ENCODE results near the gene SUCLG2. TPM values are rescaled to one million over a fixed set of nuclear protein-coding genes. Genes with fewer than 3 reads are reported as not detected.

The SUCLG2 gene
- total RNA-seq, 4 donors from 2014 or later: 38.7 to 42.9 (median 41.3) TPM

GRCh38 chr3:67656614-67657013 lies 2.2 kb upstream of the SUCLG2 start:
- WGBS, 2 donors: 86% methylated on average over 2 of the region's 2 CpGs
- no peak for DNase-seq (ENCODE audit: low spot score in 2 of 2)
- no peak overlapping the region for H3K4me3 ChIP-seq (ENCODE audit: low read depth, poor library complexity, severe bottlenecking)
- TF ChIP-seq POLR2A (IDR thresholded peaks at IDR 0.05): no peak
- TF ChIP-seq, protein P1, sequence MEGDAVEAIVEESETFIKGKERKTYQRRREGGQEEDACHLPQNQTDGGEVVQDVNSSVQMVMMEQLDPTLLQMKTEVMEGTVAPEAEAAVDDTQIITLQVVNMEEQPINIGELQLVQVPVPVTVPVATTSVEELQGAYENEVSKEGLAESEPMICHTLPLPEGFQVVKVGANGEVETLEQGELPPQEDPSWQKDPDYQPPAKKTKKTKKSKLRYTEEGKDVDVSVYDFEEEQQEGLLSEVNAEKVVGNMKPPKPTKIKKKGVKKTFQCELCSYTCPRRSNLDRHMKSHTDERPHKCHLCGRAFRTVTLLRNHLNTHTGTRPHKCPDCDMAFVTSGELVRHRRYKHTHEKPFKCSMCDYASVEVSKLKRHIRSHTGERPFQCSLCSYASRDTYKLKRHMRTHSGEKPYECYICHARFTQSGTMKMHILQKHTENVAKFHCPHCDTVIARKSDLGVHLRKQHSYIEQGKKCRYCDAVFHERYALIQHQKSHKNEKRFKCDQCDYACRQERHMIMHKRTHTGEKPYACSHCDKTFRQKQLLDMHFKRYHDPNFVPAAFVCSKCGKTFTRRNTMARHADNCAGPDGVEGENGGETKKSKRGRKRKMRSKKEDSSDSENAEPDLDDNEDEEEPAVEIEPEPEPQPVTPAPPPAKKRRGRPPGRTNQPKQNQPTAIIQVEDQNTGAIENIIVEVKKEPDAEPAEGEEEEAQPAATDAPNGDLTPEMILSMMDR (IDR thresholded peaks at IDR 0.05): no peak
- intact Hi-C loops (cut with DNase I; ENCODE audit: low total_unique reads): no loop called here

- DNase-seq (ENCODE audit: low spot score in 2 of 2): peak; percentile 16 to 86
- 86 to 89% methylated on average over 24 of the region's 24 CpGs for WGBS, 2 donors
Observed at GRCh38 chr3:67655364-67656121, 1.1 kb upstream of the SUCLG2 start.

GRCh38 chr3:67654844-67655177 lies 399 bp upstream of the SUCLG2 start:
- TF ChIP-seq POLR2A (IDR thresholded peaks at IDR 0.05): no peak
- TF ChIP-seq, protein P1 (IDR thresholded peaks at IDR 0.05): no peak
- WGBS, 2 donors: 17 to 28% methylated on average over 10 to 11 of the region's 11 CpGs
- peak overlapping the region; percentile 87 for H3K4me3 ChIP-seq (ENCODE audit: low read depth, poor library complexity, severe bottlenecking)
- intact Hi-C loops (cut with DNase I; ENCODE audit: low total_unique reads): no loop called here
- no peak for DNase-seq (ENCODE audit: low spot score in 2 of 2)

More at GRCh38 chr3:67655364-67656121, 1.1 kb upstream of the SUCLG2 start:
- H3K4me3 ChIP-seq (ENCODE audit: low read depth, poor library complexity, severe bottlenecking): no peak overlapping the region
- intact Hi-C loops (cut with DNase I; ENCODE audit: low total_unique reads): no loop called here
- no peak for TF ChIP-seq POLR2A (IDR thresholded peaks at IDR 0.05)
- TF ChIP-seq, protein P1 (IDR thresholded peaks at IDR 0.05): no peak

DNA sequence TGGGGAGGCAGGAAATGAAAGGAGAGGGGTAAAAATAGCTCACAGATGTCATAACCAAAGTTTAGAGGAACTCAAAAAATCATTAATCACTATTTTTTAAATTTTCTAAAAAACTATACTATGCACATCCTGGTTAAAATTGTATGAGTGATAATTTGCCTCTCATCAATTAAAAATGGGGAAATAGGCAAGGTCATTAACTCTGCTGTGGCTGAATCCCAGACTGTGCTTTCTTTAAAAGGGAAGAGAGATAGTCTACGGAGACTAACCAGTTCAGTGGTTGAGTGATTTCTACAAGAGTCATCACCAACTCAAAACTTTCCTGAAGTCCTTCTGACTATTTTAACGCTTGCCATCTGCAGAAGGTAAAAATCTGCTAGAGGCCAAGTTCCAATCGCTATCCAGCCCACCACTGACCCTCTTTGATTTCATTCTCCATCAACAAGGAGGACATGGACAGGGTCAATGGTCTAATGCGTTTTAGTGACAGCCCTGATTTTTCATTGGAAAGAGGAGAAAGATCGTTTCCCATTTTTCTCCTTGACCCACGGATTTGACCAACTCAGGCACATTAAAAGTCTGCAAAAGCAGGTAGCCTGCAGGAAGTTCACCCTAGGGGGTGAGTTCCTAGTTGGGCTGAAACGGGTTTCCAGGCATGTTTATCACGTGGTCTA lies 850 bp downstream of the SUCLG2 start:
- DNase-seq (ENCODE audit: low spot score in 2 of 2): no peak
- peak overlapping the region; percentile 87 for H3K4me3 ChIP-seq (ENCODE audit: low read depth, poor library complexity, severe bottlenecking)
- intact Hi-C loops (cut with DNase I; ENCODE audit: low total_unique reads): no loop called here
- no peak for TF ChIP-seq POLR2A (IDR thresholded peaks at IDR 0.05)
- TF ChIP-seq, protein P1 (IDR thresholded peaks at IDR 0.05): no peak
- WGBS, 2 donors: 12 to 23% methylated on average over 8 of the region's 8 CpGs

DNA sequence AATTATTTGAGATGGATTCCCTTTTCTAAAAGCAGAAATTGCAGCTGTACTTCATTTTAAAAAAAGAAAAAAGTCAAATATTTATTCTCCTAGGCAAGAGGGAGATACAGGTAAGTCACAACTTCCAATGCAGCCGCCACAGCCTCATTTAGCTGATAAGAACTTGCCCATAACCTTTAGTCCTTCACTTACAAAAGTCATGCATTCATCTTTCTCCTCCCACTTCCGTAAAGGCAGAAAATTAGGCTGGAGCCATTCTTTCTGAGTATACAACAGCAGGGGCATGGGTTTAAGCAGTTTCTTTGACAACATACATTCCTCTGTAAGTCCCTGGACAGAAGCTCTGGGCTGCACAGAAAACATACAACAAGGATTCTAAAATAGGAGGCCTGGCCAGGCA lies 4.3 kb downstream of the SUCLG2 start:
- intact Hi-C loops (cut with DNase I; ENCODE audit: low total_unique reads): no loop called here
- no peak for DNase-seq (ENCODE audit: low spot score in 2 of 2)
- TF ChIP-seq, protein P1 (IDR thresholded peaks at IDR 0.05): no peak
- no peak for TF ChIP-seq POLR2A (IDR thresholded peaks at IDR 0.05)
- whole genome bisulfite sequencing, 2 donors: 87 to 90% methylated on average over 2 of the region's 2 CpGs
- no peak overlapping the region for H3K4me3 ChIP-seq (ENCODE audit: low read depth, poor library complexity, severe bottlenecking)
